Adrenal gland (tissue), 12 donors: ENCODE data around the gene C4orf36. TPM values are rescaled to one million over a fixed set of nuclear protein-coding genes. Genes with fewer than 3 reads are reported as not detected.
A peak's percentile ranks its signal among the peaks of the same experiment; 100 is the strongest.

Experiments used
- DNase-seq, 7 donors: peaks; one replicate each; pipeline ENCODE4 v3.0.0-alpha.2; 2019 to 2020
- H3K27ac ChIP-seq, 5 donors: fragments of 200-600 bp; sonication (generic) in 4 of 5; 1 replicate in 3 of 5; 2 replicates in 2 of 5; pipeline versions ENCODE4 v1.5.1 to v1.8.0; 2016 to 2020; ENCODE audit warnings: mild to moderate bottlenecking in 1 of 5
- H3K27me3 ChIP-seq: fragments of 200-600 bp; 2 replicates; pipeline ENCODE4 v1.8.0; 2021
- H3K36me3 ChIP-seq, 2 donors: fragments of 200-600 bp; replicated peaks in 1 of 2; 1 replicate in 1 of 2; 2 replicates in 1 of 2; pipeline versions ENCODE4 v1.5.1 to v1.8.0; 2018 to 2022
- H3K4me1 ChIP-seq, 2 donors: fragments of 200-600 bp; replicated peaks in 1 of 2; 1 replicate in 1 of 2; 2 replicates in 1 of 2; pipeline versions ENCODE4 v1.5.1 to v1.8.0; 2018 to 2021
- H3K4me3 ChIP-seq, 4 donors: fragments of 200-600 bp; sonication (generic) in 3 of 4; one replicate each; pipeline ENCODE4 v1.5.1; 2016 to 2018
- H3K9me3 ChIP-seq, 3 donors: fragments of 200-600 bp; sonication (generic) in 1 of 3; replicated peaks in 1 of 3; 1 replicate in 2 of 3; 2 replicates in 1 of 3; pipeline versions ENCODE4 v1.5.1 to v1.8.0; 2016 to 2021
- POLR2A ChIP-seq, 2 donors: fragments of 450-650 bp; IDR thresholded peaks; one replicate each; pipeline ENCODE4 v1.6.1; 2017; ENCODE audit warnings: antibody characterized with exemption in 2 of 2, mild to moderate bottlenecking in 2 of 2, moderate library complexity in 1 of 2
- WGBS, 4 donors: extraction: QIAGEN DNeasy Blood & Tissue Kit in 2 of 4; methylation state at CpG; one replicate each; pipeline versions ENCODE4 v1.1.5 to v1.1.7; 2013 to 2017; 5-methylcytosine and 5-hydroxymethylcytosine counted together
- intact Hi-C, 2 donors: fragments of 100-400 bp; cut with DNase I; formaldehyde crosslinking; loops; one replicate each; pipeline versions ENCODE4 v1.14.1 to v1.15.0; 2022 to 2023
- polyA plus RNA-seq, 3 donors: library from polyadenylated mRNA; stranded (reverse); fragments of 200-250 nt in 2 of 3; fragments of 350-450 nt in 1 of 3; fragmentation: Illumina TruSeq in 1 of 3; extraction: RNeasy Lipid Tissue Mini Kit (QIAGEN cat#74804) in 1 of 3; gene quantifications; one replicate each; pipeline ENCODE4 v1.2.3, GENCODE V29; 2013 to 2014
- total RNA-seq, 9 donors: library from RNA; depleted of rRNA in 4 of 9; stranded (reverse); fragments of >200 nt in 4 of 9; fragments of 120-200 nt in 1 of 9; fragmentation: NEBNext Ultra II Directional in 1 of 9; extraction: Animal tissue kit (Norgen Biotek cat#: 25700) in 1 of 9; gene quantifications; one replicate each; pipeline versions ENCODE4 v1.1.0 to v1.2.4, GENCODE V29; 2013 to 2023
- TF ChIP-seq, protein P1 (sequence below), 6 experiments: fragments of 450-650 bp in 4 of 6; fragments of 200-600 bp in 2 of 6; sonication (generic) in 1 of 6; IDR thresholded peaks; 1 replicate in 5 of 6; 2 replicates in 1 of 6; pipeline versions ENCODE4 v1.5.1 to v1.8.0; 2016 to 2021; ENCODE audit warnings: antibody characterized with exemption in 6 of 6, mild to moderate bottlenecking in 2 of 6, moderate library complexity in 1 of 6
- donor health status: healthy with polysubstance abuse.
- donor health status: Bipolar disorder and iron deficiency.
- donor health status: DM: yes; HTN: yes; CAD: no.
- donor health status: DM: no; HTN: no; CAD: no.
- donor health status: DM: no; HTN: no; CAD: no.
- donor health status: DM: yes; HTN: yes; CAD: no.

The C4orf36 gene
- total and polyA plus RNA-seq, 12 donors = 0.20 to 2.0 (median 0.55) TPM; not detected in 4

- no peak overlapping the region for H3K27ac ChIP-seq
- 78 to 85% (median 82%) methylated on average over 5 of the region's 5 CpGs for WGBS, 4 donors
- no peak for TF ChIP-seq POLR2A (IDR thresholded peaks at IDR 0.05)
- TF ChIP-seq, protein P1, sequence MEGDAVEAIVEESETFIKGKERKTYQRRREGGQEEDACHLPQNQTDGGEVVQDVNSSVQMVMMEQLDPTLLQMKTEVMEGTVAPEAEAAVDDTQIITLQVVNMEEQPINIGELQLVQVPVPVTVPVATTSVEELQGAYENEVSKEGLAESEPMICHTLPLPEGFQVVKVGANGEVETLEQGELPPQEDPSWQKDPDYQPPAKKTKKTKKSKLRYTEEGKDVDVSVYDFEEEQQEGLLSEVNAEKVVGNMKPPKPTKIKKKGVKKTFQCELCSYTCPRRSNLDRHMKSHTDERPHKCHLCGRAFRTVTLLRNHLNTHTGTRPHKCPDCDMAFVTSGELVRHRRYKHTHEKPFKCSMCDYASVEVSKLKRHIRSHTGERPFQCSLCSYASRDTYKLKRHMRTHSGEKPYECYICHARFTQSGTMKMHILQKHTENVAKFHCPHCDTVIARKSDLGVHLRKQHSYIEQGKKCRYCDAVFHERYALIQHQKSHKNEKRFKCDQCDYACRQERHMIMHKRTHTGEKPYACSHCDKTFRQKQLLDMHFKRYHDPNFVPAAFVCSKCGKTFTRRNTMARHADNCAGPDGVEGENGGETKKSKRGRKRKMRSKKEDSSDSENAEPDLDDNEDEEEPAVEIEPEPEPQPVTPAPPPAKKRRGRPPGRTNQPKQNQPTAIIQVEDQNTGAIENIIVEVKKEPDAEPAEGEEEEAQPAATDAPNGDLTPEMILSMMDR (IDR thresholded peaks at IDR 0.05) = no peak
These were observed 60.7 kb downstream of the C4orf36 start for GRCh38 chr4:86831262-86832130.

More at GRCh38 chr4:86831262-86832130, 60.7 kb downstream of the C4orf36 start:
- Histone ChIP-seq H3K36me3 (no peaks in the 10 kb centered on the region), H3K4me1 (no peaks in the 10 kb centered on the region), H3K9me3 (no peaks in the 10 kb centered on the region), H3K27me3 (no peaks in the 10 kb centered on the region), H3K4me3 (no peak overlapping the region)
- intact Hi-C loops = no loop called here
- DNase-seq = peak in 3 of 7 donors; percentile 8 to 25 (median 15)

Other genes with a start within 250 kb of the C4orf36 start
- under 1 TPM in 7 of 9 donors, not detected in 2; 0.11 to 0.96 (median 0.65) TPM for gene SLC10A6, start 43.0 kb downstream of the C4orf36 start, total RNA-seq
- gene SLC10A6, start 43.0 kb downstream of the C4orf36 start, polyA plus RNA-seq = under 1 TPM in 2 of 3 donors, not detected in 1; 0.17 to 0.42 TPM
- gene AFF1, start 42.6 kb upstream of the C4orf36 start, total RNA-seq = 100 to 1,000 TPM in 1 of 9 donors, 10 to 100 TPM in 8; 21.0 to 109 (median 57.5) TPM
- gene AFF1, start 42.6 kb upstream of the C4orf36 start, polyA plus RNA-seq = 10 to 100 TPM in 2 of 3 donors, 1 to 10 TPM in 1; 9.9 to 44.1 (median 26.2) TPM